Activated CD4-positive, alpha-beta T cell treated with anti-CD3 and anti-CD28 coated beads, Interleukin-2, amount 10 ng/mL, durations not matched to agents 24 days and 14 days (primary cell): ENCODE data around the gene MKNK1. TPM values are rescaled to one million over a fixed set of nuclear protein-coding genes. Genes with fewer than 3 reads are reported as not detected.

ENCODE experiments used
- DNase-seq: peaks from one replicate; pipeline ENCODE4 v3.0.0; 2022
- H3K27ac Mint-ChIP-seq: one replicate; pipeline ENCODE4 v1.8.0; 2022; ENCODE audit warnings: mild to moderate bottlenecking, mixed read lengths
- H3K27me3 Mint-ChIP-seq: one replicate; pipeline ENCODE4 v1.8.0; 2022; ENCODE audit warnings: mixed read lengths
- H3K36me3 Mint-ChIP-seq: one replicate; pipeline ENCODE4 v1.8.0; 2022; ENCODE audit warnings: low read depth, mild to moderate bottlenecking, mixed read lengths
- H3K4me1 Mint-ChIP-seq: one replicate; pipeline ENCODE4 v1.8.0; 2021; ENCODE audit warnings: mixed read lengths
- H3K4me3 Mint-ChIP-seq: one replicate; pipeline ENCODE4 v1.8.0; 2022; ENCODE audit warnings: mild to moderate bottlenecking, moderate library complexity, mixed read lengths
- H3K9me3 Mint-ChIP-seq: one replicate; pipeline ENCODE4 v1.8.0; 2021; ENCODE audit warnings: mixed read lengths
- intact Hi-C: fragments of 100-400 bp; cut with micrococcal nuclease; formaldehyde crosslinking; loops from one replicate; pipeline ENCODE4 v1.15.1; 2023
- total RNA-seq: library from RNA; stranded (reverse); gene quantifications from 2 replicates; pipeline ENCODE4 v1.2.3, GENCODE V29; 2022

Gene MKNK1
- total RNA-seq, 1 donor from 2014 or later: 42.5 TPM

DNA sequence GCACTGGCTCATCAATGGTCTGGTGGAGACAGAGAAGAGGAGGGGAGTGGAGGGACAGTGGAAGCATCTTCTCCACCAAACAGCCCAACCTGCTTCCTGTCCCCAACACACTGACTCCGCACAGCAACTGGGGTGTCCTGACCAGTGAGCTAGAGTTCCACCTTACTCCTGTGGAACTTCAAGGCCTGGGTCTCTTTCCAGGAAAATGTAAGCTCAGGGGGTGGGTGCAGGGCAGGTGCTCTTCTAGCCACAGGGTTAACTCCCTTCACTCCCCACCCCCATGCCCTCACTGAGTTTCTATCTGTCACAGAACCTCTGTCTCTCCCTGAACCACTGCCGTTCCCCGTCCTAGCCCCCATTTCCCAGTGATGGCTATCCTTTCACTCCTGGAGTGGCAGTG, 11.7 kb upstream of the MKNK1 start:
- H3K36me3 Mint-ChIP-seq: peaks cover 11% of the 10 kb centered on the region
- H3K27me3 Mint-ChIP-seq: no peaks in the 10 kb centered on the region
- intact Hi-C loops: loop anchor here (1.0 to 2.0 kb wide), 3 partner anchors 11 to 53 kb away; partner anchors contain the start of genes ATPAF1 and MKNK1
- H3K4me3 Mint-ChIP-seq: peak overlapping the region; percentile 94
- peak overlapping the region; percentile 90 for H3K27ac Mint-ChIP-seq
- H3K4me1 Mint-ChIP-seq: peaks cover 59% of the 10 kb centered on the region
- DNase-seq: peak; percentile 68
- H3K9me3 Mint-ChIP-seq: no peaks in the 10 kb centered on the region

DNA sequence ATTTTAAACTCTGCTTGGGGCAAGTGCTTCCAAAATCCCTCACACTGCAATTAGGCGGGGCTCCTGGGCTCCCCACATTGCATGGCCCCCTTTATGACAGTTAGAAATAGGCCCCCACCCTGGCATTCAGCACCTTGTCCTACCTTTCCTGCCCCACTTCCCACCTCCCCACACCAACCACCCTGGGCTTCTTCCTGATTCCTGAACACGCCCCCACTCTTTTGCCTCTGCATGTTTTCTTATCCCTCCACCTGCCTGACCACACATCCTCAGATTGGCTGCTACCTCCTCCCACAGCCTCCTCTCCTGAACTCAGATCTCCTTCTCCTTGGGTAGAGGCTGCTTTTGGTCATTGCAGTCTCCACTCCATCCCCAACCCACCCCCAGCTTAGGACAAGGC, 11.0 kb upstream of the MKNK1 start:
- H3K4me1 Mint-ChIP-seq: peaks cover 61% of the 10 kb centered on the region
- H3K4me3 Mint-ChIP-seq: peak overlapping the region; percentile 94
- DNase-seq: no peak
- intact Hi-C loops: no loop called here
- H3K36me3 Mint-ChIP-seq: peaks cover 15% of the 10 kb centered on the region
- H3K27ac Mint-ChIP-seq: peak overlapping the region; percentile 90
- no peaks in the 10 kb centered on the region for H3K9me3 Mint-ChIP-seq
- H3K27me3 Mint-ChIP-seq: no peaks in the 10 kb centered on the region

DNA sequence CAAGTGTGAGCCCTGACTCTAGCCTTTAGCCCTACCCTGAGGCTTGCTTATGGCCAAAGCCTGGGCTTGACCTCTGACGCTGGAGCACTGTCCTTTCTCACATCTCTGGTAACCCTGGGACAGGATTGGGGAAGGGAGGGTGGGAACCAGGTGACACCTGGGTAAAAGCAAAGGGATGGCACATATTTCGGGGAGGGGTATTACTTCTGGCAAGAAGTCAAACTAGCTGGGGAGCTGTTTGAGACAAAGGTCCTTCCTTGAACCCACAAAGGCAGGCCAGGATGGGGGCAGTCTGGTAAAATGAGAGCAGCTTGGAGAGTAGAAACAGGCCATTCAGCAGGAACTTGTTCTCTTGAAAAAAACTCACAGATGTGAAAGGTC, 10.5 kb upstream of the MKNK1 start:
- Mint-ChIP-seq H3K36me3 (peaks cover 18% of the 10 kb centered on the region), H3K27ac (peak overlapping the region; percentile 34), H3K4me1 (peaks cover 59% of the 10 kb centered on the region), H3K9me3 (no peaks in the 10 kb centered on the region), H3K27me3 (no peaks in the 10 kb centered on the region), H3K4me3 (peak overlapping the region; percentile 94)
- DNase-seq: no peak
- intact Hi-C loops: no loop called here

DNA sequence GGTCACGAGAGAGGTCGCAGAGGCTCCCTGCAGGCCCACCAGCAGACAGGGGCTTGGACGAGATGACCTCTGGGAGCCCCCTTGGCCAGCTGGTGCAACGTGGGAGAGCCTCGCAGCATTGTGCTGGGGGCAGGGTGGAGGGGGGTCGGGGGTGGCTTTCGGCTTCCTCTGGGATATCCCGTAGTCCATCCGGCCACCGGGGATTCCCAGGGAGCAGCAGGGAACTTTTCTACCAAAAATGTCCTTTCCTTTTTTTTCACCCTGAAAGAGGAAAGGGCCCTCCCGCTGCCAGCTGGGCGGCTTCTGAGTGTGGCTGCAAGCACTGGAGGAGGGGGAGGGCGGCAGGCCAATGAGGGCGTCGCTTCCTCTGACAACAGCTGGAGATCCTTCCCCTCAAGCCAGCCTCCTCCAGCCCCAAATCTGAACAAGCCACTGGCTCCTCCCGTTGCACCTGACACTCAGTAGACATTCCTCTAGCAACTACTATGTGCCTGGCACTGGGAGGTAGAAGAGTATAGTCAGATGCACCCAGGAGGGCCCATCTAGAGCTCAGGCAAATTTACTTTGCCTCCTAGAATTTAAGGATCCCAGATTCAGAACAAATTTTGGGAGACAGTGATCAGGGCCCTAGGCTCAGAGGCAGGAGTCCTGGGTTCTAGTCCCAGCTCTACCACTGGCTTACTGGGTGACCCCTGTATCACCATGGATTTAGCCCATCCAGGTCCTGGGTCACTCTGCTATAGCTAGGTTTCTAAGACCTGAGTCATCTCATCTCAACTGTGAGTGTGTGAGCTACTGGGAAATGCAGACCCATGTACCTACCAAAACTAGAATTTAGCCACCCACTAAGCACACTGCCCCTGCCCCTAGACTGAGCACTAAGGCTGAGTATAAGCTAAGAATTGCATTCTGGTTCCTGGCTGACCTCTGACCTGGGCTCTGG, 9.9 kb upstream of the MKNK1 start:
- intact Hi-C loops: no loop called here
- H3K4me3 Mint-ChIP-seq: peak overlapping the region; percentile 94
- H3K9me3 Mint-ChIP-seq: no peaks in the 10 kb centered on the region
- H3K27me3 Mint-ChIP-seq: no peaks in the 10 kb centered on the region
- peak overlapping the region; percentile 34 for H3K27ac Mint-ChIP-seq
- H3K36me3 Mint-ChIP-seq: peaks cover 25% of the 10 kb centered on the region
- peak; percentile 83 for DNase-seq
- H3K4me1 Mint-ChIP-seq: peaks cover 53% of the 10 kb centered on the region

DNA sequence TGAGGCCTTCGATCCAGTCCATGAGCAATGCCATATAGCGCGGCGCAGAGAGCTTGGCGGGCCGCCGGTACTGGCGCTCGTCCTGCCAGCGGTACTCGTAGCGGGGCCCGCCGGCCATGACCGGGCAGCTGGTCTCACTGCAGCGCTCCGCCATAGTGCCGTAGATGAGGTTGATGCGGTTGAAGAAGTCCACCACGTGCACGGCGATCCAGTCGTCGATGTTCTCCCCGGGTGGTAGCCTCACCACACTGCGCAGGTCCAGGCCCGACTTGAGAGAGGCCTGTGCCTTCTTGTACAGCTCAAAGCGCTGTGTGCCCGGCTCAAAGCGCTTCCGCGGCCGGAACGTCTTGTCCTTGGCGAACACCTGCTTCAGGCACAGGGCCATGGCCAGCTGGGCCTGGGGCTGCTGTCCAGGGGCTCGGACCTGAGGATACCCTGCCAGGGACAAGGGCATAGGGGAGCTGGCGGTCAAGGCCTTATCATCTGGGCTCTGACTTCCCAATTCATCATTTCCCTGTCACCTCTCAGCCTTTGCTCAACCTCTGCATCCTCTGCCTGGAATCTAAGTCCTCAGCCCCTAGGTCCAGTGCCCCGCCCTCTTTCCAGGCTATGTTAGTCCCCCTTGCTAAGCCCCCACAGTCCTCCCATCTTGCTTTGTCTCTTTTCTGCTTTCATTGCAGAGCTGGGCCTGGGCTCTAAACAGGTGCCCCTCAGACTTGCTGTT, 9.0 kb upstream of the MKNK1 start:
- H3K27ac Mint-ChIP-seq: peak overlapping the region; percentile 19
- H3K27me3 Mint-ChIP-seq: no peaks in the 10 kb centered on the region
- DNase-seq: no peak
- H3K4me3 Mint-ChIP-seq: peak overlapping the region; percentile 42
- intact Hi-C loops: no loop called here
- peaks cover 46% of the 10 kb centered on the region for H3K4me1 Mint-ChIP-seq
- no peaks in the 10 kb centered on the region for H3K9me3 Mint-ChIP-seq
- peaks cover 33% of the 10 kb centered on the region for H3K36me3 Mint-ChIP-seq

DNA sequence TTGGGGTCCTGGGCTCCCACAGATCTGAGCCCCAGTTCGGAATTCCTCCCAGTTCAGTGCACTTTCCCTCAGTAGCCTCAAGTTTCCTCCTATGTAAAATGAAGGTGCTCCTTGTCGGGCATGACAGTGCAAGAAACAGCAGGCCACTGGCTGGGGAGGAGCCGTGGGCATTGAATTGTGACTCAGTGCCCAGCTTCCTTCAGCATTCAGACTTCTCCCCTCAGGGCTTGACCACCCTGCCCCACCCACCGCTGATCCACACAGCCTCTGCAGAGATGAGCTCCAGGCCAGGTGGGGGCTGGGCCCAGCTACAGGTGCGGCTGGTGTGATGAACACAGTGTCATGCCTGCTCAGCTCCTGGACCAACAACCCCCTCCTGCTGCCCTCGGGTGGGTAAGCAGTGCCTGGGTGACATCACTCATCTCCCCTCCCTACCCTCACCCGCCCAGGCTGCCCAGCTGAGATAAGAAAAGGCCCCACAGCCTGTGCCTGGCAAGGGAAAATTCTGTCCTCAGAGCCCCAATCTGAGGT, 7.7 kb upstream of the MKNK1 start:
- Mint-ChIP-seq H3K4me1 (peaks cover 37% of the 10 kb centered on the region), H3K27me3 (no peaks in the 10 kb centered on the region), H3K27ac (no peak overlapping the region), H3K9me3 (no peaks in the 10 kb centered on the region), H3K4me3 (no peak overlapping the region), H3K36me3 (peaks cover 38% of the 10 kb centered on the region)
- DNase-seq: no peak
- intact Hi-C loops: no loop called here

DNA sequence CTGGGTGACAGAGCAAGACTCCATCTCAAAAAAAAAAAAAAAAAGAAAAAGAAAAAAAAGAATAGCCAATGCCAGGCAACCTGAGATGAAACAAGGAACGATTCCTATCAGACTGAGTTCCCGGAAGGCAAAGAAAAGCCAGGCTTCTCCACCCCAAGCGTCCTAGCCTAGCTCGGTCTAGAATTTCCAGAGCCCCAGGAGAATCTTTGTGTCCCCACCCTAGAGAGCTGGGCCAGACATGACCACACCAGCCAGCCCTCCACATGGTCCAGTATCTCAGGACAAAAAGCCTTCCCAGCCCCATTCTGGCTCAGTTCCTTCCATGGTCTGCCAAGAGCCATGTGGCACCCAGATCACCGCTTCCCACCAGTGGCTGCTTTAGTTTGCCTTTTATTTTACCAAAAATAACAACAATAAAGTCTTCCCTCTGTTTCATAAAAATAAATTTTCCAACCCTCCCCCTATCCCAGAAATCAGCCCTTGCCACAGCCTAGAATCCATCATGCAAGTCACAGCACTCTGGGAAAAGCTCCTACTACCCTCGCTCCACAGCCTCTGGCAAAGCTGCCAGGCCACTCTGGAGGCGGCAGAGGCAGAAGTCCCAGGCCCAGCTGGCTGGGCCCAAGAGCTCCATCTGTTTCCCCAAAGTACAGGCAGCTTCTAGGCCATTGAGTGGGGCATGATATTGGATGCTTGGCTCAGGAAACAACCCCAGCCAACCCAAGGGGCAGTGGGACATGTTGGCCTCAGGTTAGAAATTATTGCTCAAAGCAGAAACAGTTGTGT, 3.5 kb upstream of the MKNK1 start:
- intact Hi-C loops: no loop called here
- peaks cover 44% of the 10 kb centered on the region for H3K36me3 Mint-ChIP-seq

DNA sequence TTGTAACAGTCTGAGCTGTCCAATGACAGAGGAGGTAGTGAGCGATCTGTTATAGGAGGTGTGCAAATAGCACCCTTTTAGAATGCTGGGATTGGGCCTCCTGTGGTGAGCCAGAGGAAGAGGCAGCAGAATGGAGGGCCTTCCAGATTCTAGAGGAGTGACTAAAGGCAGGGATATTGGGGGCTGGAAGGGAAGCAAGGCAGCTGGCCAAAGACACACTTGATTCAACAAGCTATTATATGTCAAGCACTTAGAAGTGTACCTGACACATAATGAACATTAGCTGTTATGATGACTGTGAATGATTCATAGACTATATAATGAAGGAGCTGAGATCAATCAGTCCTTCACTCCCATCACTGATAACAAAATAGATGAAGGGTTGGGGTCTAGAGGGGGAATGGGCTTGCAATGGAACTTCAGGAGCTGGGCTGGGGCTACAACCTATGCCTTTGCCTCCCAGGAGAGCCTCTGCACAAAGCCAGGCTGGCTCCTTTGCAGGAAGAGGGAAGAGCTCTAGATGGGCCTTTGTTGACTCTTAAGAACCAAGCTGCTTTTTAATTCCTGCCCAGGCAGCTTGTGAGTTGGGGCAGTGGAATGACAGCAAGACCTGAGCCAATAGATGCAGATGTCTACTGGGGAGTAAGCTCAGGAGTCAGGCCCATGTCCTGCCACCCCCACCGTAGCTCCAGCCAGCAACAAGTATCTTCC, 2.3 kb upstream of the MKNK1 start:
- DNase-seq: no peak
- peaks cover 49% of the 10 kb centered on the region for H3K4me1 Mint-ChIP-seq
- no peak overlapping the region for H3K4me3 Mint-ChIP-seq
- intact Hi-C loops: no loop called here
- no peak overlapping the region for H3K27ac Mint-ChIP-seq
- H3K9me3 Mint-ChIP-seq: no peaks in the 10 kb centered on the region
- H3K27me3 Mint-ChIP-seq: no peaks in the 10 kb centered on the region
- peaks cover 45% of the 10 kb centered on the region for H3K36me3 Mint-ChIP-seq

More for the DNA sequence above, 3.5 kb upstream of the MKNK1 start:
- Mint-ChIP-seq H3K4me3 (no peak overlapping the region), H3K4me1 (peaks cover 44% of the 10 kb centered on the region), H3K9me3 (no peaks in the 10 kb centered on the region), H3K27me3 (no peaks in the 10 kb centered on the region), H3K27ac (no peak overlapping the region)
- no peak for DNase-seq

DNA sequence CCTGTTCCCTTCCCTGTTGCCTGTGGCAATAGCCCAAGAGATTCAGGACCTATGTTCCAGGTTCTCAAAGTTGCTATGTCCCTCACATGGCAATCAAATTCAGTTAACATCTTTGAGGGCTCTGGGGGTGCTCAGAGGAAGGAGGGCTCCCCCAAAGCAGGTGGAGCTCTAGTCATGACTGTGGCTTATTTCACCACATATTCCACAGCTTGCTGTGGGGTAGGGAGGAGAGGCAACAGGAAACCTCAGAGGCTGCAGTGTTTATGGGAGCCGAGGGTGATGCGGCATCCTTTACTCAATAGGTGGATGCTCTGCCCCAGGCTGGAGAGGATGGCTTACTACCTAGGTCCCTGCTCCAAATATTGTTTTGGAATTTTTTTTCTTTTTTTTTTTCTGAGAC, 1.2 kb upstream of the MKNK1 start:
- DNase-seq: peak; percentile 84
- H3K4me1 Mint-ChIP-seq: peaks cover 48% of the 10 kb centered on the region
- peak overlapping the region; percentile 79 for H3K27ac Mint-ChIP-seq
- H3K36me3 Mint-ChIP-seq: peaks cover 39% of the 10 kb centered on the region
- intact Hi-C loops: no loop called here
- H3K9me3 Mint-ChIP-seq: no peaks in the 10 kb centered on the region
- no peaks in the 10 kb centered on the region for H3K27me3 Mint-ChIP-seq
- peak overlapping the region; percentile 92 for H3K4me3 Mint-ChIP-seq

DNA sequence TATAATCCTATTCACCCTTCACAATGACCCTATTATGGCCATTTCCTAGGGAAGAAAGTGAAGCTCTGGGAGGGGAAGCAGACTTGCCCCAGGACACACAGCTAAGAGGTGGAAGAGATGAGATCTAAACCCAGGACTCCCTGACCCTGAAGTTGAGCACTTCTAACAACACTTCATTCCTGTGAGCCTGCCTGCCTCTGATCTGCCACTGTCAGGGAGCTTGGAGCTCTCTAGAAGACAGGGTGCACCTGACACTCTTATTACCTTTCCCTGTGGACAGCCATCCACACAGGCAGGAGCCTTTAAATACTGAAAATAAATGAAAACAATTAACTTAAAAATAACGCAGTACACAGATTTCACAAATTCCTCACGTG, 599 bp downstream of the MKNK1 start:
- Mint-ChIP-seq H3K4me3 (peak overlapping the region; percentile 92), H3K4me1 (peaks cover 62% of the 10 kb centered on the region), H3K27me3 (no peaks in the 10 kb centered on the region), H3K27ac (peak overlapping the region; percentile 87), H3K9me3 (no peaks in the 10 kb centered on the region), H3K36me3 (peaks cover 23% of the 10 kb centered on the region)
- intact Hi-C loops: loop anchor here (5.0 kb wide), 1 partner anchor 71 kb away; no protein-coding TSS in a partner anchor
- peak; percentile 69 for DNase-seq

DNA sequence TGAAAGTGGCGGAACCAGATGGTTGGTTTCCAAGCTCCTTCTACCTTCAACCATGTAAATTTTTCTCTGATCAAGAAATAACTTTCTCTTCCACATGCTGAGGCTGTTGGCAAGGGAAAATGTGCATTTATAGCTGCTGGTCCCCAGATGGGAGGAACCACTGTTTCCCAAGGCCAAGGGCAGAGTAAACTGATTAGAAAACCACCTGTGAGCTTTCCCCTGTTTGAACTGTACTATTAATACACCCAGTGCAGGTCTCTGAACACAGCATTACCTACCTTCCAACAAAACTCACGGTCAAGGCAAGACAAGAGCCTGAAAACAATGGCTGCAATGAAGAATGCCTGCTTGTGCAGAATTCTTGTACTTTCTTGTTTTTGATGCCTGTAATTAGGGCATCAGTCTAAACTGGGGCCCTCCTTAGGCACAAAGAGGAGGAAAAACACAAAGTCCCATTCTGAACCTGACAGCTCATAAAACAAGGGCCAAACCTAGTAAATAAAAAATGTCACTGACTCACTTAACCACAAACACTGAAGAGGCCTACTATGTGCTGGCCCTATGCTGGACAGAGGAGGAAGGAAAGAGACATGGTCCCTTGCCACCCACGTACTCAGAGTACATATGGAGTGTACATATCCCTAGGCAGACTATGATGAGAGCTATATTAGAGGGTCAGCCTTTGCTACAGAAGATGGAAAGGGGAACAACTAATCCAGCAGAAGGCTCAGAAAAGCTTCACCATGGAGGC, 2.6 kb downstream of the MKNK1 start:
- Mint-ChIP-seq H3K27ac (peak overlapping the region; percentile 56), H3K4me3 (peak overlapping the region; percentile 57)
- DNase-seq: no peak

More for the DNA sequence above, 2.6 kb downstream of the MKNK1 start:
- no peaks in the 10 kb centered on the region for H3K9me3 Mint-ChIP-seq
- intact Hi-C loops: loop anchor here (5.0 kb wide), 1 partner anchor 69 kb away; no protein-coding TSS in a partner anchor
- no peaks in the 10 kb centered on the region for H3K27me3 Mint-ChIP-seq
- H3K4me1 Mint-ChIP-seq: peaks cover 67% of the 10 kb centered on the region
- H3K36me3 Mint-ChIP-seq: peaks cover 24% of the 10 kb centered on the region
